GM18861 (cell line): ENCODE measurements around the gene SLFNL1.

ENCODE experiments used
- ATAC-seq: cut with Tn5 transposase; IDR thresholded peaks from one replicate; pipeline ENCODE4 v1.9.1; 2021; ENCODE audit not compliant: unreplicated experiment

The SLFNL1 gene

DNA sequence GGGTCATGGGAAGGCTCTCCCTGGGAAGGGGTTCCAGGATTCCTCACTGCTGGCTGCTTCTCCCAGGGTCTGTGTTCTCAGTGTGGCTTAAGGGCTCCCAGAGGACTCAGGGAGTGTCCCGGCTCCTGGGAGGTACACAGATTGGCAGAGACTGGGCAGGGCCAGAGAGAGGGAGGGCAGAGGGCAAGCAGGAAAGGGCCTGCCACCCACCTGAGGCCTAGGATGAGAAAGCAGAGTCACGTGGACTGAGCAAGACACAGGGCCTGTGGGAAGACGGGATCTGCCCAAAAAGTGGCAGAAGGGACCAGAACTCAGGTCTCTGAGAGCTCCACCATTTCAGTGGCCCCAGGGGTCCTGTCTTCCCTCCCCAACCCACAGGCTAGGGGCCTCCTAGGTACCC lies 871 bp downstream of the SLFNL1 start:
- ATAC-seq: no peak

DNA sequence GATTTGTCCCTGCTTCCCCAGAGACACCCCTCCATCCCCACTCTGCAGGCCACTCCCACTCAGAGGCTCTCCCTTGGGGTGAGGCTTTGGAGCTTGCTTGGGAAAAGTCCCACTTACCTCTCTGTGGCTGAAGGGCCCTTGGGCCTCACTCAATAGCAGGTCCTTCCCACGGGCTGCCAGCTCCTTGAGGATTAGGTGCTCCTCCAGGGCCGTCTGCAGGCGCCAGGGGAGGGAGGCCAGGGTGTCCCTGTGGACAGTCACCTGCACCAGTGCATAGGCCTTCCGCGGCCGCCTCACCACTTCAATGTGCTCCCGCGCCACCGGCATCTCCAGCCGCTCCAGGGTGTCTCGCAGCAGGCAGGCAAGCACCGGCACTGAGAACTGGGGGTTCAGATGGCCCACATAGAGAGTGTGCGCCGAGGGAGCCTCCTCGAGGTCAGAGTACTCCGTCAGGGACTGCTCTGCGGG lies 1.4 kb downstream of the SLFNL1 start:
- ATAC-seq: no peak

DNA sequence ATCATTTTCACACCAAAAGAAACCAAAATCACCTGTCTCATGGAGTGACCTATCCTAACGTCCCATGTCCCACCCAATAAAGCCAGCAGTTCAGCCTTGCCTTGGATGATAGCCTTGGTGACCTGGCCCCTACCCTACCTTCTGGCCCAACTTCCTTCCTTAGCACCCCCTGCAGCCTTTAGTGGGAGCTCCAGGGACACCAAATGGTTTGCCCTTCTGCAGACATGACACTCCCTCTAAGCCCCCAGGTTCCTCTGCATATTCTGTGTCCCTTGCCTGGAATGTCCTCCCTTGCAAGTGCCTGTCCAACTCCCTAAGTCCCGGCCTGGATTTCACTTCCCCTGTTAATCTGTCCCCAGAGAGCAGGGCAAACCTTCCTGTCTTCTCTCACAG lies 2.2 kb downstream of the SLFNL1 start:
- ATAC-seq: no peak

DNA sequence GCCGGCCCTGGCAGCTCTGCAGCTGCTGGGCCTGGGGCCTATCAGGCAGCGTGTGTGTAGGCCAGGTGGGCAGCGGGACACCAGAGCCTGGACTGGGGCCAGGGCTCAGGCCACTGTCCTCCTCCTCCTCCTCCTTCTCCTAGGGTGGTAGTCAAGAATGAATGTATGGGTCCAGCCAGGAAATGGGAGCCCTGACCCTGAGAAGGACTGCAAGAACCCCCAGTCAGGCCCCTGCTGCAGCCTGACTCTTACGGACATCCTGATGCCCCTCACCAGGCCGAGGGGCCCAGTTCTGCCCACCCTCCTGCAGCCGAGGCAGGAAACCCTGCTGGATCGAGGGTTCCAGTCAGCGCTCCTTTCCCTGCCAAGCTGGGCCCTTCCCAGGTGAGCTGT lies 3.5 kb downstream of the SLFNL1 start:
- ATAC-seq: no peak

DNA sequence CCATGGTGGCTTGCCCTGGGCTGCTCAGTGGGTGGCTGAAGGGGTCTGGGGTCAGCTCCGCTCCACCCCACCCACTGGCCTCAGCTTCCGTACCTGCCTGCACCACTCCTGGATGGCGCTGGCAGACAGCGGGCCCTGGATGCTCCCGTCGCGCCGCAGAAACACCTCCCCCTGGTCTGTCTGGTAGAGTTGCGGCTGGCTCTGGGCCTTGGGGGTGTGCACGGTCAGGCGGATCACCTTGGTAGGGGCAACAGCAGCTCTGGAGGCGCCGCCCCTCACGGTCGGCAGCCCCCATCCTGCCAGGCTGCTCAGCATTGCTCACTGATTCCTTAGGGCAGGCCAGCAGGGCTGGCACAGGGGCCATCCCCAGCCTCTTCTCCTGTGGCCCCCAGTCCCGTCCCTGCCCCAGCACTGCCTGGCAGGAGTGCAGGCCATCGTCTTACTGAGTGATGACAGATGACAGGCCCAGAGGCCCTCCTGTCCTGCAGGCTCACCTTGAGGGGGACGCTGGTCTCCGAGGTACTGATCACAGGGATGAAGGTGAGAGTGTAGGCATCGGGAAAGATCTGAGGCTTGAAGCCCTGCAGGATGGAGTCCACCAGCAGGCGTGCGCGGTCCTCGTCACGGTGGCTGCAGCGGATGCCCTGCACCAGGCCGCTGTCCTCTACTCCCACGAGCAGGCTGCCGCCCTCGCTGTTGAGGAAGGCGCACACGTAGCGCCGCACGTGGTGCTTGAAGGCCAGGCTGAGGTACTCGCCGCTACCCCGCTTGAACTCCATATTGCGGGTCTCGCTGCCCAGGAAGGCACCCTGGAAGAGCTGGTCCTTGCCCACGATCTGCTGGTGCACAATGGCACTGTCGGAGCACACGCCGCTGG lies 4.1 kb downstream of the SLFNL1 start:
- ATAC-seq: no peak

DNA sequence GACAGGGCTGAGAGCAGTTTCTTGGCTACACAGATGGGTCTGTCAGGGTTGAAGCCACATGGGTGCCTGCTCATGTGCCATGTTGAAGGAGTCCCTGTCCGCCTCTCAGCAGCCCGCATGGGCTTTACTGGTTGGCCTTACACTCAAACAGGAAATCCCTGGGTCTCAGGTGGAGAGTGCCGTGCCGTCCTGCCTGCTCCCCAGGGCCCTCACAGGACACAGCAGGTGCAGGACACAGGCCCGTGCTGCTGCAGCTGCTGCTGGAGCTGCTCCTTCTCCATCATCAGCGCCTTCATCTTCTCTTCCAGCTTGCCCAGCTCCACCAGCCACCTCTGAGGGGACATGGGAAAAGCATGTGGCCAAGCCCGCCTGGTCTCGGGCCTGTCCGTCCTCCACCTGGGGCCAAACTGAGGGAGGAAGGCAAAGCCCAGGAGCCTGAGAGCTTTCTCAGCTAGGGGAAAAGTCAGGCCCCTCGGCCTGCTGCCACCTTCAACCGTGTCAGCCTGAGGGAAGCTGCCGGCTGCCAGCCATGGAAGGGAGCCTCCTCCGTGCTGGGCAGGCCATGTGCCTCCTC lies 5.5 kb downstream of the SLFNL1 start:
- no peak for ATAC-seq

DNA sequence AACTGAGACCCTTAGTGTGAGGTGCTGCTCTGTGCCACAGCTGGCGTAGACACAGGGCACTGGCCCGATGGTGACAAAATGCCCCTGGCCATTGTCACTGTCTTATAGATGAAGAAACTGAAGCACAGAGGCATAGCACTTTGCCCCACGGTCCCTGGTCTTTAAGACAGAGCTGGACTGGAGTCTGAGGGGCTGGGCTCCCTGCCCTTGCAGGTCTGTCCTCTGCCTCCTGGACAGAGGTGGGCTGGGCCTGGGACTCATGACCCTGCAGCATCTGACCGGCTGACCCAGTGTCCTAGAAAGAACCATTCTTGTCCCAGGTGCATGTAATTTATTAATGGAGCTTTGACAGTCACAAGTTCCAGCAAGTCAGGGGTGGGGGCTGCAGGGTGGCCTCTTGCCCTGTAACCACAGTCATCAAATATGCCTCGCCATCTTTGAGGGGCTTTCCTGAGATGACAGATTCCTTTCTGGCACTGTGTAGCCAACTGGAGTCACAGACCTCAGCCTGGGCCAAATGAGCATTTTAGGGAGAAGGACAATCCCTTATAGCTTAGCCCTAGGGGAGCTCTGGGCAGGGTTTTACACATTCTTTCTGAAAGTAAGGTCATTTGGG lies 6.1 kb downstream of the SLFNL1 start:
- ATAC-seq: no peak

DNA sequence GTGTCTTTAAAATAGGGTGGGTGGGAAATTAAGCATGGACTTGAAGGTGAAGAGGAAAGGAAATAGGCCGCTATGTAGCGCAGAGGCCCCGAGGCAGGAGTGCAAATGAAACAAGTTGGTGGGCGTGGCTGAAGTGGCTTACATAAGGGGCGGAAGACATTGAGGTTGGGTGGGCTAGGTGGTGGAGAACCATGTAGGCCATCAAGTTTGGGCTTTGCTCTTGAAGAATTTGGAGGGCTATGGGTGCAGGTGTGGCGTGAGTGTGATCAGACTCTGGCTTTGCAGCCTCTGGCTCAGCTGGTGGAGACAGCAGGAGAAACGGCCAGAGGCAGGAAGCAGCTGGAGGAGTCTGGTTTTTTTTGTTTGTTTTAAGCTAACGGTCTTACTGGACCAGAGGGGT lies 6.7 kb downstream of the SLFNL1 start:
- ATAC-seq: no peak

DNA sequence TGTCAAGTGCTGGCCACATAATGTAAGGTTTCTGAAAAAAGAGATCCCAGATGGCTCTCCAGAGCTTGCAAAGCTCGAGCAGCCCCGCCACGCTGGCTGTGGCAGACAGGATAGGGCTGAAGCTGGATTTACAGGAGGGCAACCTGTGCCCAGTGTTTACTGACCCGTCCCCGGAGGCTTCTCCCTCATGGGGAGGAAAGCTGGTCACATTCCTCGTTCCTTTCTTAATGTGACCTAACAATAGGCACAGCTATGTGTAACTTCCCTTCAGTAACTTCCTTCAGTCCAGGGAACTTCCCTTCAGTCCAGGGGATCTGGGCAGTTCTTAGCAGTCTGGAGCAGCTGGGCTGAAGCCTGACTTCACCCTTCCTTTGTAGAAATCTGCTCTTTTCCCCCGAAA lies 7.7 kb downstream of the SLFNL1 start:
- no peak for ATAC-seq

DNA sequence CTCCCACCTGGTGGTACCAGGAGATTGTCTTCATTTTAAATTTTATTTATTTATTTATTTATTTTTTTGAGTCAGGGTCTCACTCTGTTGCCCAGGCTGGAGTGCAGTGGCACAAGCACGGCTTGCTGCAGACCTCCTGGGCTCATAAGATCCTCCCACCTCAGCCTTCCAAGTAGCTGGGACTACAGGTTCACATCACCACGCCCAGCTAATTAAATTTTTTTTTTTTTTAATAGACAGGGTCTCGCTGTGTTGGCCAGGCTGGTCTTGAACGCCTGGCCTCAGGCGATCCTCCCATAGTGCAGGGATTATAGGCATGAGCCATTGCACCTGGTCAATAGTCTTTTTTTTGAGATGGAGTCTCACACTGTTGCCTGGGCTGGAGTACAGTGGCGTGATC lies 8.5 kb downstream of the SLFNL1 start:
- ATAC-seq: no peak

DNA sequence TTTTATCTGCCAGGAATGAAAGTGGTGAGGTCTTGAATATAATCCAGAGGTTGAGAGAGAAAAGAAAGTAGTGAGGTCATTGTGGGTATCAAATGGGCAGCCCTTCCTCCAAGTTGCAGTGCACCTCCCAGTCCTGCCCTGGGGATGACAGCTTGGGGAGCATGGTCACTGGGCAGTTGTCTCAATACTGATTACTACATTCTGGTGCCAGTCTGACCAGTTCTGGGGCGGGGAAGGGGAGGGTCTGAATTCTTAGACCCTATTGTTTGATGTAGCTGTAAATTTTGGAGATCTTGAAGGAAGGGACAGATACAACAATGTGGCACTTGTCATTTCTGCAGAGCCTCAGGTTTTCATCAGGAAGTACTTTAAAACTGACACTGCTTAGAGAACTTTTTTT lies 11.2 kb downstream of the SLFNL1 start:
- ATAC-seq: no peak

DNA sequence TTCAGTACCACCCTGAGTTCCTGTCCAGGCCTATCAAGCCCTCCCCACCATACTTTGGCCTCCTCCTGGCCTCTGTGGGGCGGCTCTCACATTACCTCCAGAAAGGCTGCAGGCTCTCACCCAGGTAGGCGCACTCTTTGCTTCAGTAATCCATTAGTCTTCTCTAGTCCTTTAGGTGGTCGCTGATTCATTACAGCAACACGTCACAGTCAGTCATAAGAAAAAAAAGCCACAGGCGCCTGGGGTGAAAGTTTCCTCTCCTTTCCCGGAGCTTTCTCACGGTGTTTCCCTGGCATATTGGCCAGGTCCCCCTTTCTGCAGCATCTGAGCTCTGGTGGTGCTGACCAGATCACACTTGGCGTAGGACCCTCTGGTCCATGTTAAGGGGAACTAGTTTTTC lies 12.1 kb downstream of the SLFNL1 start:
- ATAC-seq: no peak

DNA sequence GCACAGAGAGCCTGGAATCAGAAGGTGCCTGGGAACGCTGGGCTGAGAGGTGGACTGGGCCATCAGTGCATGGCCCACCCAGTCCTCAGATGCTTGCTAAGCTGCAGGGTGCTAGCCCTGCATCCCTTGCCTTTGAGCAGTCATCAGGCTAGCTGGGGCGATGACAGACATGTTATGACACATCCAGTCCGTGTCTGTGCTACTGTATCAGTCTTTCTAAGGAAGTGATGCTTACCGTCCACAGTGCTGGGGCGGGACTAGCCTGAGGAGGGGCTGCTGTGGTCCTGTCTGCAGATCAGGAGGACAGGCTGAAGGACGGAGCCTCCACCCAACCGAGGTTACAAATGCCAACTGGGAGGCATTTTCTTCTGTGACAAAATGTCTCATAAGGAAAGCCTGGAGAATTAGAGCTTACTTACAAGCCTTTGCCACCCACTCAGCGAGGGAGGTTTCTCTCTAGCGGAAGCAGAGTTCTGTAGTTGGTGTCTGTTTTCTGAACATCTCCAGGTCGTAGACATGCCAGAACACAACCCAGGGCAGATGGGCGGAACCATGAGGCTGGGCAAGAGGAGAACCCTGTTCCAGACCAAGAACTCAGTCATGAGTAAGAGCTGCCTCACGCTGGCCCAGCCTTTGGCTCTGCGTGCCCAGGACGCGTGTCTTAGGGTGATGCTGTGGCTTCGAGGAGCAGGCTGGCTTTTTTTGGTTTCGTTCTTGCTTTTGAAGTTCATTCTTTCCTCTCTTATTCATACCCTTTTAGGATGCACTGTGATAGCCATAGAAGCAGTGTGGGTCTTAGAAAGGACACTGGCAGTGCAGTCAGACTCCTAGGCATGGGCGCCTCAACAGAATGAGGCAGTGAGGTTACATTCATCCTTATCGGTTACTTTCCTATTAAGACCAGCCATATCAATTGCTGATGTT lies 14.3 kb downstream of the SLFNL1 start:
- no peak for ATAC-seq

DNA sequence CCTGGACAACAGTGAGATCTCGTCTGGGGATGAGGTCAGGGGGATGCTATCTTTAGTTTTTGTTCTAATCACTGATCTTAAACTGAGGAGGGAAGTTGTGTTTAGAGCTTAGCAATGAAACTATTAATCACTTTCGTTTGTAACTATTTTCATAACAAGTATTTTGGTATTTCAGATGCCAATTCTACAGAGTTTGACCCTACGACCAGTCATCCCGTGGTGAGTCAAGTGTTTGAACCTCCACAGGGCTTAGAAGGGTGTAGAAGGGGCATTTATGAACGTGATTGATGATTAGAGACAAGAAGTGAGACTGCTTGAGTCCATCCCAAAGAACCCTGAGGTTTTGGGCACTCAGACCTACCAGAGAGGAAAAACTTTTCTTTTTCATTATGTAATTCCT lies 15.6 kb downstream of the SLFNL1 start:
- no peak for ATAC-seq

DNA sequence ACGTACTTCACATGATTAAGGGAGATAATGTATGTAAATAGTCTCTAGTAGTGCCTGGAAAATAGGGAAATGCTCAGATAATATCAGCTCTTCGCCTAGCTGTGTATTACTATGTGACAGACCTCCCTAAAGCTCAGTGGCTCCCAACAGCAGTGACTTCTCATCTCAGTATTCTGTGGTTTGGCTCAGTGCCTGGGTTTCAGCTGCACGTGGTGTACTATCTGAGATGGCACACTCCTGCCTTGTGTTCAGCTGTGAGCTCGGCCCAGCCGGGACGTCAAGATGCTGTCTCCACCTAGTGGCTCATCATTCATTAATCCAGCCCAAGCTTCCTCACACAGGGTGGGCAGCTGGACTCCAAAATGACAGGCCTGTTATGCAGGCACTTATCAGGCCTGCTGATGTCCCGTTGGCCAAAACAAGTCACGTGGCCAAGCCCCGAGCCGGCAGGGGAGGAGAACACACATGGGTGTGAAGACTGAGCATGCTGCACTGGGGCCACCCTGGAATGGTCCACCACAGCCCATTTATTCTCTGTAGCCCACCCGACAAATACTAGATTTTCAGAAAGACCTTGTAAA lies 17.8 kb downstream of the SLFNL1 start:
- ATAC-seq: peak; percentile 95

DNA sequence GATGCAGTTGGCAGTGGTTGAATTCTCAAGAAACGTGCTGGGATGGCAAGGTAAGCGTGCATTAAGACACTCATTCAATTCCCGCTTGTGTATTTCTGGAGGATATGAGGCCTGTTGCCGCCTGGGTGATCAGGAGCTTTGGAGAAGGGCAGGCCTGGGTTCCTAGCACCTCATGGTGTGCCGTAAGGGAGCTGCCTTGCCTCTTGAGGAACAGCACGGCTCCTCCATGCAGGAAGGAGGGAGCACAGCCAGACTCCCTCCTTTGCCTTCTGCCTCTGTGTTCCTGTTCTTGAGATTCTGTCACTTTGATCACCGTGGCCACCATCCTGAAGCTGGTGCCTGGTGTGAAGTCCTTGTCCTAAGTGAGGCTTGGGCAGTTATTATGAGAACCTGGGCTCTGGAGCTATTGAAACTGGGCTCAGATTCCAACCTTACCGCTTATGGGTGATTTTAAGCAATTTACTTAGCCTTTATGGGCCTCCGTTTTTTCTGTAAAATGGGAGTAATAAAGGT lies 18.3 kb downstream of the SLFNL1 start:
- no peak for ATAC-seq

DNA sequence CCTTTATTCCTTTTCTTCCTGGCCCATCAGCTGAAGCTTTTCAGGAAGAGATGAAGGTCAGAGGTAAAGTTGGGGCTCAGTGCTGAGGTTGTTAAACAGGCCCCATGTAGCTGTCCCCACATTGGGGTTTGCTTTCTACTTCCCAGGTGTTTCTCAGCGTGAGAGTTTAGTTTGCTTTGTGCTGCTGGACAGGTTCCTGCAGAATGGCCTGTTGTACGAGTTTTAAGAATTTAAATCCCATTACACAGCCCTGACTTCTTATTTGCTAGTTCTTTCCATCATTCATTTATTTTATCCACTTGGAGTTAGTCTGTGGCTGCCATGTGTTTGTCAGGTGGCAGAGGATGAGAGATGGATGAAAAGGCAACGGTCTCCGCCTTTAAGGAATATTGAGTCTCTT lies 22.9 kb downstream of the SLFNL1 start:
- ATAC-seq: no peak

DNA sequence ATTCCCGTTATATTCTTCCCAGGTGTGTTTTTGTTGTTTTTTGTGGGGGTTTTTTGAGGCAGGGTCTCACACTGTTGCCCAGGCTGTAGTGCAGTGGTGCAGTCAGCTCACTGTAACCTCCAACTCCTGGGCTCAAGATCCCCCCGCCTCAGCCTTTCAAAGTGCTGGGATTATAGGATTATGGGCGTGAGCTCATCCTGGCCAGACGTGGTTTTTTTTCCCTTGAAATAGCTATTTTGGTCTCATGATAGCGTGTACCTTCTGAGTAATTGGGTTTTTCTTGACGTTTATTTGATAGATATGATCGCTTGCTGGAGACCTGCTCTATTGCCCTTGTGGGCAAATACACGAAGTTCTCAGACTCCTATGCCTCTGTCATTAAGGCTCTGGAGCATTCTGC lies 24.4 kb downstream of the SLFNL1 start:
- no peak for ATAC-seq

DNA sequence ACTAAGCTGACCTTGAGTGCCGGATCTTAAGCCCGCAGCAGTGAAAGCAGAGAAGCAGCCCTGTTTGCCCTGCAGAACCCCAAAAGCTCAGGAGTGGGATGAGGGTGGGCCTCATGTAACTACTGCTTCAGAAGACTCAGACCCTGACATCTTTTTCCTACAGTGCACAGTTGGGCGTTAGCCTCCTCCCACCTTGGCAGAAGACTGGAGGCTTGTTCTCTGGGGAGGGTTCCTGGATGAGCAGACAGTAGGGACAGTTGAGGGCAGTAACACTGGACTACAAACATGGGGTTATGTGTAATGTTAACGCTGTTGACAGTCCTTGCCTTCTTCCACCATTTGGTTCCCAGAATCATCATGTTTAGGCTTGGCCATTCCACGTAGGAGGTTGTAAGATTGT lies 32.5 kb downstream of the SLFNL1 start:
- no peak for ATAC-seq

DNA sequence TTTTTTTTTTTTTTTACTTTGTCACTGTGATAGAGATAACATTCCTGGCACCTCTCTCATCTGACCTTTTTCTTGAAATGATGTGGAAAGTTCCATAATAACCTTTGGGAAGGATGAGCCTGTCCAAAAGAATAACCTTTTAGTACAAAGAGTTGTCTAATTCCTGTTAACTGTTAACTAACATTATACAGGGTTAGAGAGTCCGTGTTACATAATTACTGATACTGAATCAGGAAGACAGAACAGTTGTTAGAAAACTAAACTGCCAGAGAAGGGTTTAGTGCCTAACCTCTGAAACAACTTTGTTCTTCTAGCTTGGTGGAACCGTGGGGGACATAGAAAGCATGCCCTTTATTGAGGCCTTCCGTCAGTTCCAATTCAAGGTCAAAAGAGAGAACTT lies 33.2 kb downstream of the SLFNL1 start:
- ATAC-seq: no peak
